Lower lobe of right lung (tissue), 2 donors: ENCODE measurements around the gene TM6SF1. TPM values are rescaled to one million over a fixed set of nuclear protein-coding genes. Genes with fewer than 3 reads are reported as not detected.

Experiments used
- ATAC-seq, 2 donors: fragments of 200-7000 bp; cut with Tn5 transposase; one replicate each; pipeline ENCODE4 v1.9.1; 2020 to 2022; ENCODE audit warnings: mild to moderate bottlenecking in 2 of 2, moderate library complexity in 2 of 2
- DNase-seq: peaks from one replicate; pipeline ENCODE4 v3.0.0-alpha.2; 2020
- H3K27ac ChIP-seq: fragments of 200-600 bp; one replicate; pipeline ENCODE4 v1.8.0; 2022
- H3K27me3 ChIP-seq: fragments of 200-600 bp; one replicate; pipeline ENCODE4 v1.8.0; 2022; ENCODE audit warnings: low read depth
- H3K36me3 ChIP-seq: fragments of 200-600 bp; one replicate; pipeline ENCODE4 v1.8.0; 2022; ENCODE audit warnings: mild to moderate bottlenecking
- H3K4me1 ChIP-seq: fragments of 200-600 bp; one replicate; pipeline ENCODE4 v1.8.0; 2022
- H3K4me3 ChIP-seq: fragments of 200-600 bp; one replicate; pipeline ENCODE4 v1.8.0; 2022; ENCODE audit warnings: mild to moderate bottlenecking
- H3K9me3 ChIP-seq: fragments of 200-600 bp; one replicate; pipeline ENCODE4 v1.8.0; 2022
- CTCF ChIP-seq: fragments of 200-600 bp; IDR thresholded peaks from one replicate; pipeline ENCODE4 v1.8.0; 2022; ENCODE audit warnings: antibody characterized with exemption, mild to moderate bottlenecking
- intact Hi-C: fragments of 100-400 bp; cut with DNase I; formaldehyde crosslinking; loops from one replicate; pipeline ENCODE4 v1.11.0; 2022
- total RNA-seq: library from RNA; stranded (reverse); fragmentation: NEBNext Ultra II Directional; extraction: Animal tissue kit (Norgen Biotek cat#: 25700); gene quantifications from one replicate; pipeline ENCODE4 v1.2.1, GENCODE V29; 2021
- donor health status: DM: no; HTN: yes; CAD: no; lungs with severe emphysema.

TM6SF1 gene
- total RNA-seq, 1 donor from 2014 or later = 31.2 TPM

GRCh38 chr15:83064859-83065258, 42.6 kb upstream of the TM6SF1 start:
- no peaks in the 10 kb centered on the region for H3K27me3 ChIP-seq
- H3K9me3 ChIP-seq = peaks cover 4% of the 10 kb centered on the region
- peak overlapping the region; percentile 91 for H3K4me3 ChIP-seq
- no peaks in the 10 kb centered on the region for H3K36me3 ChIP-seq
- intact Hi-C loops = no loop called here
- H3K27ac ChIP-seq = no peak overlapping the region
- no peak for DNase-seq
- no peak for TF ChIP-seq CTCF
- peaks cover 51% of the 10 kb centered on the region for H3K4me1 ChIP-seq
- ATAC-seq = peak in 1 of 2 donors; percentile 23

GRCh38 chr15:83065431-83065830, 42.0 kb upstream of the TM6SF1 start:
- no peak for TF ChIP-seq CTCF
- Histone ChIP-seq H3K4me1 (peaks cover 51% of the 10 kb centered on the region), H3K4me3 (peak overlapping the region; percentile 91), H3K27me3 (no peaks in the 10 kb centered on the region), H3K36me3 (no peaks in the 10 kb centered on the region), H3K9me3 (peaks cover 4% of the 10 kb centered on the region), H3K27ac (no peak overlapping the region)
- ATAC-seq (no peak), DNase-seq (no peak)
- intact Hi-C loops = no loop called here

DNA sequence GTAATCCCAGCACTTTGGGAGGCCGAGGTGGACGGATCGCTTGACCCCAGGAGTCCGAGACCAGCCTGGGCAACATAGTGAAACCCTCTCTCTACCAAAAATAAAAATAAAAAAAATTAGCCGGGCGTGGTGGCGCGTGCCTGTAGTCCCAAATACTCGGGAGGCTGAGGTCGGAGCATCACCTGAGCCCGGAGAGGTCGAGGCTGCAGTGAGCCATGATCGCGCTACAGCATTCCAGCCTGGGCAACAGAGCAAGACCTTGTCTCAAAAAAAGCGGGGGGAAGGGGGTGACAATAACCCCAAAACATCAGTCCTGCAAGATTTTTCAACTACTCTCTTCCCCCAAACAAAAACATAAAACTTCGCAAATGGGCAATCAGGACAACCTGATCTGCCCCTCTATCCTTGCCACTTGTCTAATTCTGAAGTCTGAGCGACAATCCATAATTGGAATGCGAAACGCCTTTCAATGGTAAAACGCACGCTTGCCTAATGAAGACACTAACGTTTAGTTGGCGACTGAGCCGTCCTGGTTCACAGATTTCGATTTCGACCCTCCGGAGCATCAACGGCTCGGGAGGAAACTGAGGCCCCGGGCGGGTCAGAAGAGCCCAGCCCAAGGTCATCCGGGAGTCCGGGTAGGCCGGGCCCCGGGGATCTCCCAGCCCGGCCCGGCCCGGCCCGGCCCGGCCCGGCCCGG, 41.3 kb upstream of the TM6SF1 start:
- intact Hi-C loops = no loop called here
- peak overlapping the region; percentile 91 for H3K4me3 ChIP-seq
- TF ChIP-seq CTCF = no peak
- peaks cover 50% of the 10 kb centered on the region for H3K4me1 ChIP-seq
- no peaks in the 10 kb centered on the region for H3K27me3 ChIP-seq
- ATAC-seq (no peak), DNase-seq (no peak)
- peak overlapping the region; percentile 97 for H3K27ac ChIP-seq
- peaks cover 4% of the 10 kb centered on the region for H3K9me3 ChIP-seq
- H3K36me3 ChIP-seq = no peaks in the 10 kb centered on the region

- Histone ChIP-seq H3K4me1 (peaks cover 41% of the 10 kb centered on the region), H3K36me3 (no peaks in the 10 kb centered on the region), H3K4me3 (peak within 1 kb of the TSS; percentile 91), H3K27ac (peak within 1 kb of the TSS; percentile 97), H3K9me3 (peaks cover 4% of the 10 kb centered on the region), H3K27me3 (no peaks in the 10 kb centered on the region)
- intact Hi-C loops = no loop called here
- ATAC-seq (peak; percentile 98 to 99), DNase-seq (peak; percentile 96)
- peak; percentile 25 for TF ChIP-seq CTCF
These were observed 40.5 kb upstream of the TM6SF1 start, which contains the start of gene BTBD1 for GRCh38 chr15:83066734-83067637. BTBD1 (minus strand) TSS chr15:83067252; CDS start chr15:83067151, 101 bp downstream.

GRCh38 chr15:83067638-83067962, 39.8 kb upstream of the TM6SF1 start:
- Histone ChIP-seq H3K27ac (peak overlapping the region; percentile 97), H3K36me3 (no peaks in the 10 kb centered on the region), H3K27me3 (no peaks in the 10 kb centered on the region), H3K4me3 (peak overlapping the region; percentile 91), H3K9me3 (peaks cover 4% of the 10 kb centered on the region), H3K4me1 (peaks cover 35% of the 10 kb centered on the region)
- DNase-seq = no peak
- no peak for ATAC-seq
- intact Hi-C loops = no loop called here
- no peak for TF ChIP-seq CTCF
